Measurements from ENCODE around the gene GASK1A.
"Not testable (repeated sequence)": the region's sequence is repeated elsewhere in the genome, so short reads cannot be mapped to it uniquely, and the experiment has no call there.

The GASK1A gene

GRCh38 chr3:42979044-42979972 lies at the start of gene GASK1A:
GASK1A (plus strand) TSS chr3:42979311; CDS start chr3:42979643, 332 bp downstream.
- DNase-seq = peak; percentile 60

- no peak for DNase-seq
Measured at GRCh38 chr3:42934111-42934510, 45.0 kb upstream of the GASK1A start.

- no peak for DNase-seq
Measured at GRCh38 chr3:42934910-42935309, 44.2 kb upstream of the GASK1A start.

GRCh38 chr3:42935472-42935871 lies 43.6 kb upstream of the GASK1A start:
- DNase-seq = no peak

GRCh38 chr3:42936157-42936981 lies 42.7 kb upstream of the GASK1A start:
- DNase-seq = no peak

GRCh38 chr3:42937334-42937733 lies 41.8 kb upstream of the GASK1A start:
- no peak for DNase-seq

- no peak for DNase-seq
Measured at GRCh38 chr3:42942693-42943092, 36.4 kb upstream of the GASK1A start.

GRCh38 chr3:42946050-42946449 lies 33.1 kb upstream of the GASK1A start:
- no peak for DNase-seq

GRCh38 chr3:42957573-42957972 lies 21.5 kb upstream of the GASK1A start:
- no peak for DNase-seq

GRCh38 chr3:42960282-42960681 lies 18.8 kb upstream of the GASK1A start:
- DNase-seq = no peak

GRCh38 chr3:42960786-42961185 lies 18.3 kb upstream of the GASK1A start:
- no peak for DNase-seq

GRCh38 chr3:42961633-42962032 lies 17.5 kb upstream of the GASK1A start:
- DNase-seq = no peak

GRCh38 chr3:42963269-42963668 lies 15.8 kb upstream of the GASK1A start:
- no peak for DNase-seq

- DNase-seq = no peak
Measured at GRCh38 chr3:42964266-42964665, 14.8 kb upstream of the GASK1A start.

GRCh38 chr3:42970557-42970956 lies 8.6 kb upstream of the GASK1A start:
- DNase-seq = no peak

- DNase-seq = no peak
Measured at GRCh38 chr3:42970976-42971772, 7.9 kb upstream of the GASK1A start.

- not testable (repeated sequence) for DNase-seq
Measured at GRCh38 chr3:42974906-42975305, 4.2 kb upstream of the GASK1A start.

- no peak for DNase-seq
Measured at GRCh38 chr3:42975456-42975855, 3.7 kb upstream of the GASK1A start.

- DNase-seq = no peak
Measured at GRCh38 chr3:42975955-42976354, 3.2 kb upstream of the GASK1A start.

- DNase-seq = no peak
Measured at GRCh38 chr3:42980209-42980608, 1.1 kb downstream of the GASK1A start.

GRCh38 chr3:42980909-42981308 lies 1.8 kb downstream of the GASK1A start:
- no peak for DNase-seq

- no peak for DNase-seq
Measured at GRCh38 chr3:42982645-42983412, 3.7 kb downstream of the GASK1A start.
